SK-N-SH (cell line): ENCODE data around the gene CDCP1. TPM values are rescaled to one million over a fixed set of nuclear protein-coding genes. Genes with fewer than 3 reads are reported as not detected.
A peak's percentile ranks its signal among the peaks of the same experiment; 100 is the strongest.

Experiments
- CTCF ChIA-PET: fragments of 300-600, 350-600 bp; formaldehyde crosslinking; extraction: SDS; loops from one replicate; lab custom pipeline; 2021; lab: Yijun Ruan, JAX
- POLR2A ChIA-PET: fragments of 350-600 bp; sonication (Branson Sonifier 250); formaldehyde crosslinking; extraction: SDS; loops from one replicate; lab custom pipeline; 2020; ENCODE audit warnings: antibody characterized with exemption, inconsistent platforms; lab: Yijun Ruan, JAX
- DNase-seq: peaks from one replicate; pipeline ENCODE4 v3.0.0; 2012
- H2AFZ ChIP-seq: fragments of 200-600 bp; sonication (generic); 2 replicates; pipeline ENCODE4 v1.8.1; 2016; ENCODE audit warnings: antibody characterized with exemption, mild to moderate bottlenecking, low read depth
- H3F3A ChIP-seq: fragments of 200-600 bp; sonication (generic); replicated peaks from 2 replicates; pipeline ENCODE3; 2016; ENCODE audit warnings: antibody characterized with exemption, mild to moderate bottlenecking; ENCODE audit not compliant: insufficient read depth
- H3K27ac ChIP-seq, 2 experiments: fragments of 200-500 bp in 1 of 2; fragments of 200-600 bp in 1 of 2; sonication (Bioruptor generic) in 1 of 2; sonication (generic), shearing (Covaris generic) in 1 of 2; 2 replicates each; pipeline versions ENCODE4 v1.5.1 to v1.6.1; 2014 to 2016; ENCODE audit warnings: low read depth in 2 of 2, inconsistent platforms in 1 of 2, low read length in 1 of 2, mild to moderate bottlenecking in 1 of 2, mixed read lengths in 1 of 2
- H3K27me3 ChIP-seq: fragments of 200-600 bp; sonication (generic), shearing (Covaris generic); 2 replicates; pipeline ENCODE4 v1.6.1; 2016; ENCODE audit warnings: mixed run types; ENCODE audit not compliant: insufficient read depth
- H3K36me3 ChIP-seq, 2 experiments: fragments of 200-500 bp in 1 of 2; fragments of 200-600 bp in 1 of 2; sonication (Bioruptor generic) in 1 of 2; sonication (generic) in 1 of 2; replicated peaks in 1 of 2; 2 replicates each; pipeline versions ENCODE3 to v1.5.1; 2014 to 2016; ENCODE audit warnings: low read length in 1 of 2, mild to moderate bottlenecking in 1 of 2; ENCODE audit not compliant: insufficient read depth in 2 of 2, control insufficient read depth in 1 of 2
- H3K4me1 ChIP-seq, 2 experiments: fragments of 200-500 bp in 1 of 2; fragments of 200-600 bp in 1 of 2; sonication (Bioruptor generic) in 1 of 2; sonication (generic), shearing (Covaris generic) in 1 of 2; 2 replicates each; pipeline versions ENCODE4 v1.5.1 to v1.6.1; 2014 to 2016; ENCODE audit warnings: low read depth in 1 of 2, low read length in 1 of 2, mixed run types in 1 of 2; ENCODE audit not compliant: insufficient read depth in 2 of 2, control insufficient read depth in 1 of 2
- H3K4me2 ChIP-seq: fragments of 200-600 bp; sonication (generic), shearing (Covaris generic); 2 replicates; pipeline ENCODE4 v1.6.1; 2017; ENCODE audit warnings: mixed run types
- H3K4me3 ChIP-seq, 2 experiments: fragments of 200-500 bp in 1 of 2; fragments of 200-600 bp in 1 of 2; sonication (Bioruptor generic) in 1 of 2; sonication (generic), shearing (Covaris generic) in 1 of 2; 2 replicates each; pipeline versions ENCODE4 v1.5.1 to v1.8.1; 2014 to 2016; ENCODE audit warnings: low read depth in 2 of 2, inconsistent platforms in 1 of 2, low read length in 1 of 2, mild to moderate bottlenecking in 1 of 2, mixed read lengths in 1 of 2, moderate library complexity in 1 of 2
- H3K79me2 ChIP-seq: fragments of 200-600 bp; sonication (generic); 2 replicates; pipeline ENCODE4 v1.8.1; 2017; ENCODE audit warnings: mild to moderate bottlenecking; ENCODE audit not compliant: insufficient read depth
- H3K9ac ChIP-seq: fragments of 200-600 bp; sonication (generic); 2 replicates; pipeline ENCODE4 v1.6.1; 2017; ENCODE audit warnings: mixed run types
- H3K9me2 ChIP-seq: fragments of 200-600 bp; sonication (generic); 2 replicates; pipeline ENCODE4 v1.6.1; 2017; ENCODE audit warnings: mixed run types
- H3K9me3 ChIP-seq: fragments of 200-600 bp; sonication (generic); 2 replicates; pipeline ENCODE4 v1.6.1; 2017; ENCODE audit warnings: mixed run types, mild to moderate bottlenecking, moderate library complexity
- H4K20me1 ChIP-seq: fragments of 200-600 bp; sonication (generic); 2 replicates; pipeline ENCODE4 v1.6.1; 2017; ENCODE audit warnings: mild to moderate bottlenecking, mixed run types; ENCODE audit not compliant: insufficient read depth
- CHD2 ChIP-seq: fragments of 150-350 bp; IDR thresholded peaks from 2 replicates; pipeline ENCODE4 v1.6.1; 2018; ENCODE audit warnings: low read length; ENCODE audit not compliant: partially characterized antibody
- CTCF ChIP-seq: fragments of 200-600 bp; sonication (generic); IDR thresholded peaks from 2 replicates; pipeline ENCODE4 v1.6.1; 2017; ENCODE audit warnings: antibody characterized with exemption, mild to moderate bottlenecking, moderate library complexity
- ELF1 ChIP-seq: IDR thresholded peaks from 2 replicates; pipeline ENCODE4 v1.4.0; 2012
- EP300 ChIP-seq, 2 experiments: IDR thresholded peaks; 2 replicates each; pipeline versions ENCODE4 v1.4.0 to v1.6.1; 2012; ENCODE audit warnings: borderline replicate concordance in 1 of 2, low read depth in 1 of 2, low read length in 1 of 2
- EZH2phosphoT487 ChIP-seq: fragments of 200-600 bp; sonication (generic); IDR thresholded peaks from 2 replicates; pipeline ENCODE4 v1.6.1; 2017; ENCODE audit warnings: low read depth, mixed run types, mild to moderate bottlenecking, antibody characterized with exemption, moderate library complexity, borderline replicate concordance
- FOSL2 ChIP-seq: IDR thresholded peaks from 2 replicates; pipeline ENCODE4 v1.4.0; 2012; ENCODE audit warnings: low read depth, mild to moderate bottlenecking, moderate library complexity, borderline replicate concordance
- GATA2 ChIP-seq: sonication (generic); formaldehyde crosslinking; IDR thresholded peaks from 2 replicates; pipeline ENCODE4 v1.5.0; 2020; ENCODE audit warnings: mild to moderate bottlenecking, missing genetic modification reagents
- JUND ChIP-seq: IDR thresholded peaks from 2 replicates; pipeline ENCODE4 v1.4.0; 2012
- MAX ChIP-seq: IDR thresholded peaks from 2 replicates; pipeline ENCODE4 v1.4.0; 2012; ENCODE audit warnings: low read depth
- MEF2A ChIP-seq: IDR thresholded peaks from 2 replicates; pipeline ENCODE4 v1.4.0; 2012; ENCODE audit warnings: low read depth, borderline replicate concordance
- MXI1 ChIP-seq: IDR thresholded peaks from 2 replicates; pipeline ENCODE4 v1.6.1; 2012; ENCODE audit warnings: mild to moderate bottlenecking, low read depth, low read length, improper control_type of control experiment
- NFIC ChIP-seq: IDR thresholded peaks from 2 replicates; pipeline ENCODE4 v1.4.0; 2012; ENCODE audit warnings: borderline replicate concordance
- RAD21 ChIP-seq: IDR thresholded peaks from 2 replicates; pipeline ENCODE4 v1.6.1; 2012; ENCODE audit warnings: mild to moderate bottlenecking, low read length
- REST ChIP-seq: IDR thresholded peaks from 2 replicates; pipeline ENCODE4 v1.6.1; 2012; ENCODE audit warnings: mild to moderate bottlenecking, low read depth, low read length, moderate library complexity
- SIN3A ChIP-seq: IDR thresholded peaks from 2 replicates; pipeline ENCODE4 v1.6.1; 2012; ENCODE audit warnings: low read depth, mild to moderate bottlenecking, low read length, moderate library complexity, borderline replicate concordance
- TAF1 ChIP-seq: IDR thresholded peaks from 2 replicates; pipeline ENCODE4 v1.6.1; 2012; ENCODE audit warnings: low read depth, mild to moderate bottlenecking, low read length, moderate library complexity, borderline replicate concordance
- YY1 ChIP-seq: IDR thresholded peaks from 2 replicates; pipeline ENCODE4 v1.4.0; 2012; ENCODE audit warnings: low read depth, mild to moderate bottlenecking
- ZBTB33 ChIP-seq: IDR thresholded peaks from 2 replicates; pipeline ENCODE4 v1.4.0; 2012; ENCODE audit warnings: low read depth, borderline replicate concordance
- WGBS: methylation state at CpG from one replicate; pipeline ENCODE4 v1.1.6; 2017; ENCODE audit warnings: low lambda C conversion rate; 5-methylcytosine and 5-hydroxymethylcytosine counted together
- polyA plus RNA-seq, 3 experiments: library from polyadenylated mRNA; depleted of rRNA; stranded (reverse); fragments of >200 nt; gene quantifications; 2 replicates each; pipeline ENCODE4 v1.2.3, GENCODE V29; 2012
- TF ChIP-seq, protein P1 (sequence below): IDR thresholded peaks from 2 replicates; pipeline ENCODE4 v1.4.0; 2012; ENCODE audit warnings: low read depth, borderline replicate concordance
- TF ChIP-seq, protein P2 (sequence below): fragments of 150-350 bp; IDR thresholded peaks from 2 replicates; pipeline ENCODE4 v1.6.1; 2017; ENCODE audit warnings: antibody characterized with exemption, low read length, low read depth, borderline replicate concordance

CDCP1 gene
- polyA plus RNA-seq, 1 of the 3 experiments (the other 2 are of a cell fraction), result 3.6 TPM

DNA sequence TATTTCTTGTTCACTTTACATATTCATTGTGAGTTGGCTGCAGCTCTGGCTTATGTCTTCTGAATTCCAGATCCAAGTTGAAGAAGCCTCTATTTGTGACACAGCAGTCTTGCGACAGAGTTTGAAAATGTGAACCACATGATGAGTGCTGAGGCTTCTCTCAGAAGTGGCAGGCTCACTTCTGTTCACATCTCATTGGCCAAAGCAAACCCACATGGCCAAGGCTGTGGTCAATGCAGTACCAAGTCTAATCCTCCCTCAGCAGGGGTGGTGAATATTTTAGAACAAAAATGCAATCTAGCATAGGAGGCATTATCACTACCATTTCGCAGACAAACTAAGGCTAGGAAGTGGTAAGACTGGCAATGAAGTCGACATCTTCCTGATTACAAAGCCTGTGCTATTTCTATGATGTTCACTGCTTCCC lies 45.2 kb downstream of the CDCP1 start:
- Histone ChIP-seq H3K9ac (no peak overlapping the region), H3K4me2 (no peak overlapping the region), H3F3A (no peaks in the 10 kb centered on the region), H3K36me3 (no peaks in the 10 kb centered on the region), H3K27me3 (no peaks in the 10 kb centered on the region), H3K9me3 (no peaks in the 10 kb centered on the region), H3K79me2 (no peaks in the 10 kb centered on the region), H2AFZ (peak overlapping the region; percentile 25; the same call in 1 of the 2 replicates), H4K20me1 (no peaks in the 10 kb centered on the region), H3K27ac (no peak overlapping the region), H3K4me1 (0 out of 4 replicates have a peak, but pooled peaks cover 0 to 9% of the 10 kb centered on the region in 2 experiments), H3K4me3 (no peak overlapping the region), H3K9me2 (no peaks in the 10 kb centered on the region)
- ChIA-PET POLR2A (no interaction called here), CTCF (interaction anchor here (1.3 kb wide), 1 partner anchor 14 kb away, joined by 3 read pairs; no protein-coding TSS in a partner anchor)
- WGBS, result 92% methylated on average over 3 of the region's 3 CpGs
- TF ChIP-seq EZH2phosphoT487 (no peak), FOSL2 (no peak), TAF1 (no peak), ELF1 (no peak), MEF2A (no peak), REST (no peak), NFIC (no peak), MAX (no peak), EP300 (IDR thresholded peaks at IDR 0.05; ENCODE audit: borderline replicate concordance in 1 of 2, low read depth in 1 of 2, low read length in 1 of 2) (no peak), YY1 (no peak), RAD21 (no peak), CHD2 (no peak), CTCF (no peak), SIN3A (no peak), GATA2 (CRISPR knock-in tag) (no peak), JUND (no peak), ZBTB33 (no peak), MXI1 (no peak)
- TF ChIP-seq, protein P1, sequence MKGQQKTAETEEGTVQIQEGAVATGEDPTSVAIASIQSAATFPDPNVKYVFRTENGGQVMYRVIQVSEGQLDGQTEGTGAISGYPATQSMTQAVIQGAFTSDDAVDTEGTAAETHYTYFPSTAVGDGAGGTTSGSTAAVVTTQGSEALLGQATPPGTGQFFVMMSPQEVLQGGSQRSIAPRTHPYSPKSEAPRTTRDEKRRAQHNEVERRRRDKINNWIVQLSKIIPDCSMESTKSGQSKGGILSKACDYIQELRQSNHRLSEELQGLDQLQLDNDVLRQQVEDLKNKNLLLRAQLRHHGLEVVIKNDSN, result no peak
- TF ChIP-seq, protein P2, sequence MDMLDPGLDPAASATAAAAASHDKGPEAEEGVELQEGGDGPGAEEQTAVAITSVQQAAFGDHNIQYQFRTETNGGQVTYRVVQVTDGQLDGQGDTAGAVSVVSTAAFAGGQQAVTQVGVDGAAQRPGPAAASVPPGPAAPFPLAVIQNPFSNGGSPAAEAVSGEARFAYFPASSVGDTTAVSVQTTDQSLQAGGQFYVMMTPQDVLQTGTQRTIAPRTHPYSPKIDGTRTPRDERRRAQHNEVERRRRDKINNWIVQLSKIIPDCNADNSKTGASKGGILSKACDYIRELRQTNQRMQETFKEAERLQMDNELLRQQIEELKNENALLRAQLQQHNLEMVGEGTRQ, result no peak
- no peak for DNase-seq
